Superior temporal gyrus (tissue), 1 donor: ENCODE data around the gene POLG.

Source experiments
- DNase-seq: peaks from one replicate; pipeline ENCODE4 v3.0.0-alpha.2; 2016; ENCODE audit errors: extremely low spot score

The POLG gene

DNA sequence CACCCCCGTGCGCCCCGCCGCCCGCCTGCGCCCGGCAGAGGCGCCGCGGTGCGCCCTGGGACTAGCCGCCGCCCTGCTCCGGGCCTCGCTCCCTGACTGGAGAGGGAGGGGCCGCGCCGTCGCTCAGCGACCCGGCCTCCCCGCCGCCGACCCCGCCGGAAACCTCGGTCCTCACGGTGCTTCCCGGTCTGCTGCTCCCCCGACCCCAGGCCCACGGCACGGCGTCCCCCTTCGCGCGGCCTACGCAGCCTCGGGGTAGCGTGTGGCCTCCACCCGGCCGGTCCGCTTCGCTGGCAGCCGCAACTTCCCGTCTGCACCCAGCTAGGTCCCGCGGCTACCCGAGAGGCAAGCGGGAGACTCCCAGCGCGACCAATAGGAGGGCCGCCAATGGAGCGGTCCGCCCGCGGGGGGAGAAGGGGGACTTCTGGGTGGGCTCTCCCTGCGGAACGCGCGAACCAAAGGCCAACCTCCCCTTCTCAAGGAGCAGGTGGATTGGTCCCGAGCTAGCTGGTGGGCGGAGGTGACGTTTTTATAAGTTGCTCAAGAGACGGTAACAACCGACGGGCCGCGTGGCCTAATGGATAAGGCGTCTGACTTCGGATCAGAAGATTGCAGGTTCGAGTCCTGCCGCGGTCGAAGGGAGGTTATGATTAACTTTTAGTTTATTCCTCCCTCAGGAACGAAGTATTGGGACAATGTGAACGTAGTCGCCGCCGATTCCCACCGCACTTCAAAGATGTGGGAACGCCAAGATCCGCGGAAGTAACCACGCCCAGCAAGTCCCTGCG, at the start of gene POLG:
POLG (minus strand) TSS at position 315 of the 788 bp plus-strand sequence. CDS start 1,070 bp downstream, outside the sequence.
- peak; percentile 99 for DNase-seq

DNA sequence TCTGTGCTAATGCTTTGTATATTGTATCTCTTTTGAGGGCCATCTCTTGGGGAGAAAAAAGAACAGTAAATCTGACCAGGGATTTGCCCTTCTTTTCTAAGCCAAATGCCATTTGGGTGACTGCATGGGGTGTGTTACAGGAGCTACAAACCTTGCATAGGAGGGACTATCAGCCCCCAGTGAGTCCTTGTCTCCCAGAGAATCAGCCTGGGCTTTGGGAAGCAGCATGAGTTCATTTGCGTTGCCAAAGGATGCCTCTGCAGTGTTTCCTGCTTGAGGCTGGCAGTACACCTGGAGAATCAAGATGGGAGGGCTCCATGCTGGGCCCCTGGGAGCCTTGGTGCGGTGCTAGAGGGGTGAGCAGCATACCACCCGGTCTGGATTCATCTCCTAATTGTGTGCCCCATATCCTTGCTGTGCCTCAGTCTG, 49.6 kb upstream of the POLG start:
- DNase-seq: no peak

DNA sequence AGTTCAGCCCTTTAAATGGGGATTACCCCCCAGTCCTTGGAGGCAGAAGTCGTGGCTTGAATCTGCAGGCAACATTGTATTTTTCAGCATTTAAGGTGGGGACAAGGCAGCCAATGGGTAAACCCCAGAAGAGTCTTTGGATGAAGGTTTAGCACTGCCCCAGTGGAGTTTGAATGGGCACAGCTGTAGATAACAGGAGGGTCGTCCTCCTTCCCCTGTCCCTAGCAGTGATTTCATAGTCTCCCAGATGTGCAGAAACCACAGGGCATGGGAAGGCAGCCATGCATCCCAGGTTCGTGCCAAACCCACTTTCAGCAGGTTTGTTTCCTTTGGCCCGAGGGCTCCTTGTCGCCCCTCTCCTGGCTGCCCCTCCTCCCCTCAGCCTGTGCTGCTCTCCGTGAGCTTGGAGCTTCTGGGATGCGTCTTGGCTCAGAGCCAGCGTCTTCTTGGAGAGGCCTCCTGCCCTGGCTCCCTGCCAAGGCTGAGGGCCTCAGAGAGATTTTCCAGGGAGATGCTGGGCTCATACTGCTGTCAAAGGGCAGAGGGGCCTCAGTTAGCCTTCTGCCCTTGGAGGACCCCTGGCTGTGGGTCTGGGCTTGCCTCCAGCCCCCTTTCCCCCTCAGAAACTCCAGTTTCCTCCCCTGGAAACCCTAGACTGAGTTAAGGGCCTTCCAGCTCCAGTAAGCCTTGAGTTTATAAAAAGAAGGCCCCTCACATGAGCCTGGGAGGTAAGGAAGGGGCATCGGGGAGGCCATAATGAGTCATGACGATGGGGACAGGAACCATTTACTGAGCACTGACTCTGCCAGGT, 48.9 kb upstream of the POLG start:
- DNase-seq: no peak

- DNase-seq: no peak
Observed at GRCh38 chr15:89381888-89382686, 47.5 kb upstream of the POLG start.

DNA sequence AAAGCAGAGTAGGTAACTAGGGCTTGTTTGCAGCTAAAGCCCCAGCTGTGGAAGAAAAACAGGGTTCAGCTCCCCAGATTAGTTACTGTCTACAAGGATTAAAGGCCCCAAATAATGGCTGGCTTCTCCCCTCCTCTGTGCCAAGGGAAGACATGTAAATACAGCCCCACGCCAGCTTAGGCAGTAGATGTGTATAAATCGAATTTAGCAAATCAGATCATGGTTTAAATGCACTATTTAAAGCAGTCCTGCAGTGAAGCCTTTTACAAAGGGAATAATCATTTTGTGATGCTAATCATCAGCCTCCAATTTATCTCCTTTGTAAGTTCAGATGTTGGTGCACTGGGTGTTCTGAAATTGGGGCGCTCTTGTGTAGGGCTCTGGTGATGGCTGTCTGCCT, 46.7 kb upstream of the POLG start:
- no peak for DNase-seq

- no peak for DNase-seq
Observed at GRCh38 chr15:89379818-89380217, 45.2 kb upstream of the POLG start.

DNA sequence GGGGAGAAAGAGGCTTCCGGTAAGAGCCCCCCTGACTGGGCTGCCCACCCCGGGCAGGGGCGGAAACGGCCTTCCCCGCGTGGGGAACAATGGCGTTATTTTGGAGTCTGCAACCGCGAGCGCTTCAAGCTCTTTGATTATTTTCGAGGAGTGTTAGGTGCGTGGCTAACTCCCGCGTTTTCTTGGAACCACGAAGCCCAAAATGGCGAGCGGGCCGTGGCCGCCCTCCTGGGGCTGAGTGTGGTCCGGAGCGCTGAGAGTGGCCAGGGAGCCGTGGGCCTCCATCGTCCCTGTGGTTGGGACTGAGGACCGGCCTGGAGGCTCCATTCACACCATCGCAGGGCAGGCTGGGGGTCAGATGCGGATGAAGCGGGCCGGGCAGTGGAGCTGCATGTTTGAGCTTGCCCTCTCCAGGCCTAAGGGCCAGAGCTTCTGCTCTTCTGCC, 44.6 kb upstream of the POLG start:
- no peak for DNase-seq

DNA sequence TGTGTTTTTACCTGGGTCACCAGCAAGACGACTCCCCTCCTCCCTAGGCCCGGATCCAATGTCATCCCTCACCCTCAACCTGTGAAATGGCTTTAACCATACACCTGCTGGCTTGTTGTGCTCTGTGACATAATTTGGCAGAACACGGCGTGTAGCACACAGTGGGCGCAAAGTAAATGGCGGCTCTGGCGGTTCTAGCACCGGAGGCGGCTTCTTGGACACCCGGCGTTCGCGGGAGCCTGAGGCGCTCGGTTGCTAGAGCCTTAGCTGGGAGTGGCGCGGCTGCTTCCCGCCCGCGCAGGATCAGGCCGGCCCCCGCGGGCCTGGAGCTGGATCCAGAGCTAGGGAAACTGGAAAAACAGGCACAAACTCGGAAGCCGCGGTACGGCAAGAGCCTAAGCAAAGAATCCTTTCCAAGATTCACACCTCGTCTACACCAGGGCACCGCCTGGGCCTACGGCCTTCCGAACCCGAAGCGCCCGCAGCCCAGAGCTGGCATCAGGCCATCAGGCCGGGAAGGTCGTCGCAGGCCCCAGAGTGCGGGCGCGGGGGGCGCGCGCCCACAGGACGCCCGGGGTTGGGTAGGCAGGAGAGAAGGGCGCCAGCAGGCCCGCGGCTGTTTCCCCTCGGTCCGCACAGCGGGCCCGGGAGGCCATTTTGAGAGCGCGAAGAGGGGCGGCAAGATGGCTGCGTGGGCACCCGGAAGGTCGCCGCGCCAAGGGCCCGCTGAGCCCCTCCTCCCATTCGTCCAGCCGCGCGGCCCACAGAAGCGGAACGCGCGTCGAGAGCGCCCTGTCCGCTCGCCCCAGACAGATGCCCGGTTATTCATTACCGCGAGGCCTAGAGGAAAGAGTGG, 43.9 kb upstream of the POLG start:
- peak; percentile 55 for DNase-seq

DNA sequence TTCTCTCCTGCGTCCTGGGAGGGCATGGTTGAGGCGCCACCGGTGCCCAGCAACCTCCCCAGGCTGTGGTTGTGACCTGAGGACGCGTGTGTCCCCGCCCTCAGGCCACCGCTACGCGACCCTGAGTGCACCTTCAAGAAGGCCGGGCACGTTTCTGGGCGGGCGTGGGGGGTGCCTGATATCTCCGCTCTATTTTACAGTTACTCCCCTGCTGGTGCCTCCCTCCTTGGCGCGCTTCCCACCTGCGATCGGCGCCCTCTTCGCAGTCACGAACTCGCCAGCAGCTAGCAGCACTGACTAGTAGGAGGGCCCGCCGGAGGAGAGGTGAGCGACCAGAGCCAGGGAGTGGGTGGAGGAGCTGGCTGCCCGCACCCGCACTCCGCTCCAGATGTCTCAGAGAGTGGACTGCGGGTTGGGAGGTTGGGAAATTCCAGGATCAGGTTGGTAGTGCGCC, 43.2 kb upstream of the POLG start:
- DNase-seq: no peak

DNA sequence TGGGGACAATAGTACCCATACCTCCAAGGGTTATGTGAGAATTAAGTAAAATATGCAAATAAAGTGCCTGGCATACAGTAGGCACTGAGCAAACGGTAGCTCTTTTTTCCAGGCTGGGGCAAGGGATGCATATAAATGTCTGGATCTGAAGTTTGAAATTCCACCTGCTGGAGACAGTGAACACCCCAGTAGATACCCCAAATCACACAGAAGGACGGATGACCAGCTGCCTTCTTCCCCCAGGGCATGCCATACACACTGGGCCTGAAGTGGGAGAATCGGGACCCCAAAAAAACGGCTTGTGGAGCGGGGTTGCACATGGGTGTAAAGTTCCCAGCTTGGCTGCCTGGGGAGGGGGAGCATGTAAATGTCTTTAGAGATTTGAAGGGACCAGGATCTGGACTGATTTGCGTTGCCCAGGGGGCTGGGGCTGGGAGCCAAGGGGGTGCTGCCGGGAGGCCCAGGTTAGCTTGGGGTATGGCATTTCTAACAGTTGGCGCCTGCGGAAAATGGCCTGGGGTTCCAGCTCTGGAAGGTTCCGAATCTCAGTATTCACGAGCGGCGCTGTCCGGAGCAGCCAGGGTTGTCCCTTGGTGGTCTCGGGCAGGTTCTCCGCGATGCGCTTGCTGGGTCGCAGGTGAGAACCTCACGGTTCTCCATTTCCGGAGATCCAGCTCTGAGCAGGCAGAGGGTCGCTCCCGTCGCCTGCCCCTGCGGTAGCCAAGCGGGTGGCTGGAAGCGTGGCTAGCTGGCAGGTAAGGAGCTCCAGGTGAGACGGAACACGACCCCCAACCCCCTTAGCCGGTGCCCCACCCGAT, 42.6 kb upstream of the POLG start:
- DNase-seq: no peak

GRCh38 chr15:89376388-89376787, 41.8 kb upstream of the POLG start:
- DNase-seq: no peak

GRCh38 chr15:89375093-89376005, 40.7 kb upstream of the POLG start:
- no peak for DNase-seq

DNA sequence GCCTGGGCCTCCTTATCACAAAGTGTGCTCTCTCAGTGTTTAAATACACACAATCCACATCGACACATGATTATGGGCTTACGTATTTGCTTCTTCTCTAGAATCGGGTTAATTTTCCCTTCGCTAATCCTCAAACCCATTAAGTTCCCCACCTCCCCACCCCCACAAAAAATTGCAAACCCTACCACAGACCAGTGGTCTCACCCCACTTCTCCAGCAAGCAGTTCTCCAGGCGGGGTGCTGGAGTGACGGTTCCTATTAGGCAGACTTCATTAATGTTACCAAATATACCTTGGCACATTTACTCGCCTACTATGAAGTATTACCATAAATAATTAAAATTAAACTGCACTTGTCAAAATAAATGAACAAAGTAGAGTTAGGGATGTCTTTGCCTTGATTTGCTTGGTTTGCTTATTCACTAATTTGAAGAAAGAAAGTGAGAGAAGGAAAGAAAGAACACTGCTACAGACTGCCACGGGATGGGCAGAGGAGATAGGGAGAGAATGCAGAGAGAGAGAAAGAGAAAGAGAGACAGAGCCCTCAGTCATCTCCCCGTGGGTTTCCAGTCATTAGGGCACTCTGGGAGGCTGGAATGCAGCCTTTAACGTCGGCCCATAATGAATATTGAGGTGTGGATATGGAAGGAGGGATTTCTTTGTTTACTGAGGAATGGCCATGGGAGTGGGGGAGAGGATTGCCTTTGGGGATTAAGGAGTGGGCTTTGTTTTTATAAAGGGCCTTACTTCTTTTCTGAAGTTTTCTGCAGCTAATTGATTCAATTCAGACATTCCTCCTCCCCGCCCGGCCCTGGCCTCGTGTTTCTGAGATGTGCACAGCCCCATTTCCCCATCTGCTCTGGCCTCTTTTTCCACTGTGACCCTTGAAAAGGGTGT, 39.7 kb upstream of the POLG start:
- DNase-seq: no peak

DNA sequence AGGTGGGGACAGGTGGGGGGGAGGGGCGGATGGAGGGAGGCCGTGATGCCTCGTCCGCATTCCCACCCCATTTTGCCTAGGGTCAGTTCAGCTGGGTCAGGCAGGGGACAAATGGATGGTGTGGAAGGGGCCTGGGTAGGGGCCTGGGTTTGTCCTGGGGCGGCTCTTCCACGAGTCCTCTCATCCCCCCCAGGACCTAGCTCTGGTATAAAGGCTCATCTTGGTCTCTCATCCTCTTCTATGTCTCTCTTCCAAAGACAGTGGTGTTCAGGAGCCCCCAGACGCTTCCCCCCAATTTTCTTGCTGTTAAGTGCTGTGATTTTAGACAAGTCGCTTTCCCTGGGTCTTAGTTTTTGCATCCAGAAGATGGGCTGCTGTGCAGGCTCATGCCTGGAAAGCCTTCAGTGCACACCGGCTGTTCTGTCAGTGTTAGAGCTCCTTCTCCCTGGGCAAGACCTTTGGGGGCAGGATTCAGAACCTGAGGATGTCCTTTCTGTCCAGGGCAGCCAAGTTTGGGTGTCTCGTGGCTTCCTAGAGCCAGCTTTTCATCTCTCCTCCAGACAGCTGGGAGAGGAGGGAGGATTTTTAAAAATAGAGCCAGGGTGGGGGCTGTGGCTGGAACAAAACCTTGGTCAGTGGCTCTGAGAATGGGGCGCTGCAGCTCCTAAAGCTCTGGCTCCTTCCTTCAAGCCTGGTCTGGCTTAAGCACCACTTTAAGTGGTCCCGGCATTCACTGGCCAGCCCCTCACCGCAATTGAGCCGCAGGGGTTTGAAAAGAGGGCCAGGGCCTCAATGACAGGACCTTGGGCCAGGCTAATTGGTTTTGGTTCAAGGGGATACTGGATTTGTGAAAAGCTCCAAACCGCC, 37.7 kb upstream of the POLG start:
- no peak for DNase-seq

- no peak for DNase-seq
Observed at GRCh38 chr15:89371228-89372044, 36.8 kb upstream of the POLG start.

DNA sequence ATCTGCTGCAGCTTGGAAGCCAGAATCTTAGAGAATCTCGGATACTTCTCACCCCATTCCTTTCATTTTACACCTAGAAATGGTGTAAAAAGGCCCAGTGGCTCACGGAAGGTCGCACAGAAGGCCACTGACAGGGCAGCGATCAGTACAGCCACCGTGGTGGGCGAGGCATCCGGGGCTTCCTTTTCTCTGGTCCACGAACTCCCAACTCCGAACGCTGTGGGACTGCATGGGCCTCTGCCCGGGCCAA, 36.3 kb upstream of the POLG start:
- no peak for DNase-seq
